Lower lobe of right lung (tissue), 2 donors: ENCODE data around the gene SLC33A1. TPM values are rescaled to one million over a fixed set of nuclear protein-coding genes. Genes with fewer than 3 reads are reported as not detected.
"Not testable (repeated sequence)": the region's sequence is repeated elsewhere in the genome, so short reads cannot be mapped to it uniquely, and the experiment has no call there.

Source experiments
- ATAC-seq, 2 donors: fragments of 200-7000 bp; cut with Tn5 transposase; one replicate each; pipeline ENCODE4 v1.9.1; 2020 to 2022; ENCODE audit warnings: mild to moderate bottlenecking in 2 of 2, moderate library complexity in 2 of 2
- DNase-seq: peaks from one replicate; pipeline ENCODE4 v3.0.0-alpha.2; 2020
- H3K27ac ChIP-seq: fragments of 200-600 bp; one replicate; pipeline ENCODE4 v1.8.0; 2022
- H3K27me3 ChIP-seq: fragments of 200-600 bp; one replicate; pipeline ENCODE4 v1.8.0; 2022; ENCODE audit warnings: low read depth
- H3K36me3 ChIP-seq: fragments of 200-600 bp; one replicate; pipeline ENCODE4 v1.8.0; 2022; ENCODE audit warnings: mild to moderate bottlenecking
- H3K4me1 ChIP-seq: fragments of 200-600 bp; one replicate; pipeline ENCODE4 v1.8.0; 2022
- H3K4me3 ChIP-seq: fragments of 200-600 bp; one replicate; pipeline ENCODE4 v1.8.0; 2022; ENCODE audit warnings: mild to moderate bottlenecking
- H3K9me3 ChIP-seq: fragments of 200-600 bp; one replicate; pipeline ENCODE4 v1.8.0; 2022
- intact Hi-C: fragments of 100-400 bp; cut with DNase I; formaldehyde crosslinking; loops from one replicate; pipeline ENCODE4 v1.11.0; 2022
- total RNA-seq: library from RNA; stranded (reverse); fragmentation: NEBNext Ultra II Directional; extraction: Animal tissue kit (Norgen Biotek cat#: 25700); gene quantifications from one replicate; pipeline ENCODE4 v1.2.1, GENCODE V29; 2021
- TF ChIP-seq, protein P1 (sequence below): fragments of 200-600 bp; IDR thresholded peaks from one replicate; pipeline ENCODE4 v1.8.0; 2022; ENCODE audit warnings: antibody characterized with exemption, mild to moderate bottlenecking
- donor health status: DM: no; HTN: yes; CAD: no; lungs with severe emphysema.

SLC33A1 gene
- total RNA-seq, 1 donor from 2014 or later, result 33.9 TPM

- H3K27me3 ChIP-seq, result no peaks in the 10 kb centered on the region
- no peaks in the 10 kb centered on the region for H3K36me3 ChIP-seq
- TF ChIP-seq, protein P1, sequence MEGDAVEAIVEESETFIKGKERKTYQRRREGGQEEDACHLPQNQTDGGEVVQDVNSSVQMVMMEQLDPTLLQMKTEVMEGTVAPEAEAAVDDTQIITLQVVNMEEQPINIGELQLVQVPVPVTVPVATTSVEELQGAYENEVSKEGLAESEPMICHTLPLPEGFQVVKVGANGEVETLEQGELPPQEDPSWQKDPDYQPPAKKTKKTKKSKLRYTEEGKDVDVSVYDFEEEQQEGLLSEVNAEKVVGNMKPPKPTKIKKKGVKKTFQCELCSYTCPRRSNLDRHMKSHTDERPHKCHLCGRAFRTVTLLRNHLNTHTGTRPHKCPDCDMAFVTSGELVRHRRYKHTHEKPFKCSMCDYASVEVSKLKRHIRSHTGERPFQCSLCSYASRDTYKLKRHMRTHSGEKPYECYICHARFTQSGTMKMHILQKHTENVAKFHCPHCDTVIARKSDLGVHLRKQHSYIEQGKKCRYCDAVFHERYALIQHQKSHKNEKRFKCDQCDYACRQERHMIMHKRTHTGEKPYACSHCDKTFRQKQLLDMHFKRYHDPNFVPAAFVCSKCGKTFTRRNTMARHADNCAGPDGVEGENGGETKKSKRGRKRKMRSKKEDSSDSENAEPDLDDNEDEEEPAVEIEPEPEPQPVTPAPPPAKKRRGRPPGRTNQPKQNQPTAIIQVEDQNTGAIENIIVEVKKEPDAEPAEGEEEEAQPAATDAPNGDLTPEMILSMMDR, result peak; percentile 50
- ATAC-seq (peak; percentile 97 to 99), DNase-seq (peak; percentile 96)
- H3K9me3 ChIP-seq, result no peaks in the 10 kb centered on the region
- intact Hi-C loops, result no loop called here
- H3K4me1 ChIP-seq, result peaks cover 21% of the 10 kb centered on the region
- peak within 1 kb of the TSS; percentile 96 for H3K4me3 ChIP-seq
- peak within 1 kb of the TSS; percentile 95 for H3K27ac ChIP-seq
These were observed 16.1 kb upstream of the SLC33A1 start, which contains the start of gene GMPS for GRCh38 chr3:155870133-155870944. Gene GMPS (plus strand): TSS chr3:155870650. CDS start chr3:155870871, 221 bp downstream.

- Histone ChIP-seq H3K9me3 (no peaks in the 10 kb centered on the region), H3K4me3 (peak overlapping the region; percentile 96), H3K27me3 (no peaks in the 10 kb centered on the region), H3K4me1 (peaks cover 21% of the 10 kb centered on the region), H3K27ac (peak overlapping the region; percentile 95), H3K36me3 (no peaks in the 10 kb centered on the region)
- TF ChIP-seq, protein P1, result no peak
- intact Hi-C loops, result no loop called here
- DNase-seq (no peak), ATAC-seq (no peak)
These were observed 15.5 kb upstream of the SLC33A1 start for GRCh38 chr3:155869691-155870090.

- TF ChIP-seq, protein P1, result no peak
- Histone ChIP-seq H3K27me3 (no peaks in the 10 kb centered on the region), H3K9me3 (no peaks in the 10 kb centered on the region), H3K4me3 (no peak overlapping the region), H3K27ac (no peak overlapping the region), H3K36me3 (no peaks in the 10 kb centered on the region), H3K4me1 (no peaks in the 10 kb centered on the region)
- ATAC-seq, result no peak
- no peak for DNase-seq
- intact Hi-C loops, result no loop called here
These were observed 9.0 kb upstream of the SLC33A1 start for GRCh38 chr3:155863072-155863784.

- H3K36me3 ChIP-seq, intact Hi-C loops, H3K27me3 ChIP-seq, ATAC-seq, H3K4me3 ChIP-seq, H3K9me3 ChIP-seq, H3K27ac ChIP-seq, H3K4me1 ChIP-seq, DNase-seq: not testable (repeated sequence)
These were observed 8.2 kb upstream of the SLC33A1 start for GRCh38 chr3:155862290-155862982.

GRCh38 chr3:155861476-155862183 lies 7.4 kb upstream of the SLC33A1 start:
- Histone ChIP-seq H3K36me3 (no peaks in the 10 kb centered on the region), H3K4me1 (no peaks in the 10 kb centered on the region), H3K4me3 (no peak overlapping the region), H3K9me3 (no peaks in the 10 kb centered on the region), H3K27me3 (no peaks in the 10 kb centered on the region), H3K27ac (no peak overlapping the region)
- no peak for ATAC-seq
- intact Hi-C loops, result no loop called here
- DNase-seq, result no peak
- TF ChIP-seq, protein P1, result no peak

GRCh38 chr3:155860424-155860823 lies 6.2 kb upstream of the SLC33A1 start:
- H3K4me3 ChIP-seq, H3K27ac ChIP-seq, H3K4me1 ChIP-seq, H3K9me3 ChIP-seq, ATAC-seq, H3K27me3 ChIP-seq, H3K36me3 ChIP-seq, DNase-seq, intact Hi-C loops: not testable (repeated sequence)
